Activated CD4-positive, CD25-positive, alpha-beta regulatory T cell treated with anti-CD3 and anti-CD28 coated beads, Interleukin-2, amount 50 U/mL, for 24 hours (primary cell): ENCODE data around the gene ING1.

Source experiments
- ATAC-seq, 2 donors: fragments of 150-1000 bp; cut with Tn5 transposase; one replicate each; pipeline ENCODE4 v1.10.0; 2021; ENCODE audit warnings: mild to moderate bottlenecking in 1 of 2, moderate library complexity in 1 of 2

The ING1 gene

GRCh38 chr13:110772091-110772984, 58.8 kb downstream of the ING1 start:
- ATAC-seq: no peak
